AG09309 (cell line): ENCODE measurements around the gene KRTAP5-5.
"Not testable (repeated sequence)": the region's sequence is repeated elsewhere in the genome, so short reads cannot be mapped to it uniquely, and the experiment has no call there.

Experiments
- DNase-seq: peaks from one replicate; pipeline ENCODE4 v3.0.0-alpha.2; 2010; ENCODE audit warnings: low read depth
- H3K4me3 ChIP-seq: 2 replicates; pipeline ENCODE4 v1.5.1; 2011; ENCODE audit warnings: mild to moderate bottlenecking, low read depth, low read length, moderate library complexity; ENCODE audit not compliant: control insufficient read depth
- TF ChIP-seq, protein P1 (sequence below): IDR thresholded peaks from 2 replicates; pipeline ENCODE4 v1.5.1; 2011; ENCODE audit warnings: mild to moderate bottlenecking, low read depth, low read length, inconsistent platforms; ENCODE audit not compliant: insufficient read depth, control insufficient read depth; ENCODE audit errors: missing control alignments

Gene KRTAP5-5, protein sequence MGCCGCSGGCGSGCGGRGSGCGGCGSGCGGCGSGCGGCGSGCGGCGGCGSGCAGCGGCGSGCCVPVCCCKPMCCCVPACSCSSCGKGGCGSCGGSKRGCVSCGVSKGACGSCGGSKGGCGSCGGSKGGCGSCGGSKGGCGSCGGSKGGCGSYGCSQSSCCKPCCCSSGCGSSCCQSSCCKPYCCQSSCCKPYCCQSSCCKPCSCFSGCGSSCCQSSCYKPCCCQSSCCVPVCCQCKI

DNA sequence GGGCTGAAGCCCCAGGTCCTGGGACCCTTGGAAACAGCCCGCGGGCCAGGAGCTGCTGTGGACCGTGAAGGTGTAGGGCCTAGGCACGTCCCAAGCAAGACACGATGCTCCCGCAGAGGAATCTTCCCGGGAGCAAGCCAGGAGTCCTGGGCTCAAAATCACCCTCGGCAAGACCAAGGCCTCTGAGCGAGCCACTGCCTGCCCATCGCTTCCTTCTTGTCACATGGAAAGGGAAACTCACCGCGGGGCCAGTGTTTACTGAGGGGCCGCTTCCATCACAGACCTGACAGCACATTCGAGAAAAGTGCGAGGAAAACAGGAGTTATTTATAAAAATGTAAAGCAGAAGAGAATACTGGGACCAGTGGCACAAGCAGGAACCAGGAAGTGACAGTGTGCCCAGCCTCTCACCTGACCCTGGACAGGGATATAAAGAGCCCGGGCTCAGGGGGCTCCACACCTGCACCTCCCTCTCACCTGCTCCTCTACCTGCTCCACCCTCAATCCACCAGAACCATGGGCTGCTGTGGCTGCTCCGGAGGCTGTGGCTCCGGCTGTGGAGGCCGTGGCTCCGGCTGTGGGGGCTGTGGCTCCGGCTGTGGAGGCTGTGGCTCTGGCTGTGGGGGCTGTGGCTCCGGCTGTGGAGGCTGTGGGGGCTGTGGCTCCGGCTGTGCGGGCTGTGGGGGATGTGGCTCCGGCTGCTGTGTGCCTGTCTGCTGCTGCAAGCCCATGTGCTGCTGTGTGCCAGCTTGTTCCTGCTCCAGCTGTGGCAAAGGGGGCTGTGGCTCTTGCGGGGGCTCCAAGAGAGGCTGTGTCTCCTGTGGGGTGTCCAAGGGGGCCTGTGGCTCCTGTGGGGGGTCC is at the start of gene KRTAP5-5:
Gene KRTAP5-5, plus strand, starts transcription at position 450 of the 860 bp plus-strand sequence. Its CDS starts 66 bp downstream, at position 516.
- TF ChIP-seq, protein P1, sequence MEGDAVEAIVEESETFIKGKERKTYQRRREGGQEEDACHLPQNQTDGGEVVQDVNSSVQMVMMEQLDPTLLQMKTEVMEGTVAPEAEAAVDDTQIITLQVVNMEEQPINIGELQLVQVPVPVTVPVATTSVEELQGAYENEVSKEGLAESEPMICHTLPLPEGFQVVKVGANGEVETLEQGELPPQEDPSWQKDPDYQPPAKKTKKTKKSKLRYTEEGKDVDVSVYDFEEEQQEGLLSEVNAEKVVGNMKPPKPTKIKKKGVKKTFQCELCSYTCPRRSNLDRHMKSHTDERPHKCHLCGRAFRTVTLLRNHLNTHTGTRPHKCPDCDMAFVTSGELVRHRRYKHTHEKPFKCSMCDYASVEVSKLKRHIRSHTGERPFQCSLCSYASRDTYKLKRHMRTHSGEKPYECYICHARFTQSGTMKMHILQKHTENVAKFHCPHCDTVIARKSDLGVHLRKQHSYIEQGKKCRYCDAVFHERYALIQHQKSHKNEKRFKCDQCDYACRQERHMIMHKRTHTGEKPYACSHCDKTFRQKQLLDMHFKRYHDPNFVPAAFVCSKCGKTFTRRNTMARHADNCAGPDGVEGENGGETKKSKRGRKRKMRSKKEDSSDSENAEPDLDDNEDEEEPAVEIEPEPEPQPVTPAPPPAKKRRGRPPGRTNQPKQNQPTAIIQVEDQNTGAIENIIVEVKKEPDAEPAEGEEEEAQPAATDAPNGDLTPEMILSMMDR, result no peak
- no peak within 1 kb of the TSS for H3K4me3 ChIP-seq
- DNase-seq, result no peak

DNA sequence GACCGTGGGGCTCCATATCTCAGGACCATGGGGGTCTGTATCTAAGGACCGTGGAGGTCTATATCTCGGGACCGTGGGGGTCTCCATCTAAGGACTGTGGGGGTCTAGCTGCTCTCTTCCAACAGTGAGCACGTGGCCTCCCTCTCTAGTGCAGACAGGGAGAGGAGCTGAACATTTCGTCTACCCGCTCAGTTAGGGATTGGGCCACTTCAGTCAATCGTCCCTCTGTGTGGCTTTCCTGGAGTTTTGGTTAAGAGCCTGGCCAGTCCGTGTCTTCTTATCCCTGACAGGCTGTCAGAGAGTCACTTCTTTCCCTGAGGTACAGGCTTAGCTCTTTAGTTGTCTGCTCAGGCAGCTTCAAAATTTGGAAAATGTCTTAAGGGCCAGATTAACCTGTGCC is 47.6 kb upstream of the KRTAP5-5 start:
- no peak for DNase-seq
- TF ChIP-seq, protein P1, result no peak
- no peak overlapping the region for H3K4me3 ChIP-seq

DNA sequence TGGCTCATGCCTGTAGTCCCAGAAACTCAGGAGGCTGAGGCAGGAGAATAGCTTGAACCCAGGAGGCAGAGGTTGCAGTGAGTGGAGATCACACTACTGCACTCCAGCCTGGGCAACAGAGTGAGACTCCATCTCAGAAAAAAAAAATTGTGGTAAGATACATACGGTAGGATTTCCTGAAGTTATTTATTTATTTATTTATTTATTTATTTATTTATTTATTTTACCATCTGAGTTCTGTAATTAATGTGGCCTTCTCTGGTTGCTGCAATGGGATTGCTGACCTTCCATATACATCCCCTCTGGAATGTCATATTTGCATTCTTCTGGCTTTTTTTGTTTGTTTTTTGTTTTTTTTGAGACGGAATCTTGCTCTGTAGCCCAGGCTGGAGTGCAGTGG is 46.7 kb upstream of the KRTAP5-5 start:
- not testable (repeated sequence) for H3K4me3 ChIP-seq, DNase-seq

DNA sequence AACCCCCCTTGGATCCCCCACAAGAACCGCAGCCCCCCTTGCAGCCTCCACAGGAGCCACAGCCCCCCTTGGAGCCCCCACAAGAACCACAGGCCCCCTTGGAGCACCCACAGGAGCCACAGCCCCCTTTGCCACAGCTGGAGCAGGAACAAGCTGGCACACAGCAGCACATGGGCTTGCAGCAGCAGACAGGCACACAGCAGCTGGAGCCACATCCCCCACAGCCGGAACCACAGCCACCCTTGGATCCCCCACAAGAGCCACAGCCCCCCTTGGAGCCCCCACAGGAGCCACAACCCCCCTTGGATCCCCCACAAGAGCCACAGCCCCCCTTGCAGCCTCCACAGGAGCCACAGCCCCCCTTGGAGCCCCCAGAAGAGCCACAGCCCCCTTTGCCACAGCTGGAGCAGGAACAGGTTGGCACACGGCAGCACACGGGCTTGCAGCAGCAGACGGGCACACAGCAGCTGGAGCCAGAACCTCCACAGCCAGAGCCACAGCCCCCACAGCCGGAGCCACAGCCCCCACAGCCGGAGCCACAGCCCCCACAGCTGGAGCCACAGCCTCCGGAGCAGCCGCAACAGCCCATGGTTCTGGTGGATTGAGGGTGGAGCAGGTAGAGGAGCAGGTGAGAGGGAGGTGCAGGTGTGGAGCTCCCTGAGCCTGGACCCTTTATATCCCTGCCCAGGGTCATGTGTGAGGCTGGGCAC is 44.8 kb upstream of the KRTAP5-5 start, which contains the start of gene KRTAP5-1:
Gene KRTAP5-1, minus strand, starts transcription at position 623 of the 710 bp plus-strand sequence. Its CDS starts 34 bp downstream, at position 589.
- not testable (repeated sequence) for DNase-seq, H3K4me3 ChIP-seq

DNA sequence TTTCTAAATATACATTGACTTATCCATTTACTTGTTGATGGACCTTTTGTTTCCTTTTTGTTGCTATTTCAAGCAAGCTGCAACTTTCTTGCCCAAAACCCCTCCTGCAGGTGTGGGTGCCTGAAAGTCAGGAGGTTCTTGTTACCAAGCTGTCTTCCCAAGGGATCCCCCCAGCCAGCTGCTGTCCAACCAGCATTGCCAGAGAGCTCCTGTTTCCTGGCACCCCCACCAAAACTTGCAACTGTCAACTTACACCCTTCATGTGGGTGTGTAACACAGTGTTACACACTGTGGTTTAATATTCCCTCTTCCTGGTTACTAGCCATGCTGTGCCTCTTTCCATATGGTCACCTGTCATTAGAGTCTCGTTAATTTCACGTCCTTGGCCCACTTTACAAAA is 42.9 kb upstream of the KRTAP5-5 start:
- H3K4me3 ChIP-seq, result no peak overlapping the region
- TF ChIP-seq, protein P1, result no peak
- DNase-seq, result no peak

DNA sequence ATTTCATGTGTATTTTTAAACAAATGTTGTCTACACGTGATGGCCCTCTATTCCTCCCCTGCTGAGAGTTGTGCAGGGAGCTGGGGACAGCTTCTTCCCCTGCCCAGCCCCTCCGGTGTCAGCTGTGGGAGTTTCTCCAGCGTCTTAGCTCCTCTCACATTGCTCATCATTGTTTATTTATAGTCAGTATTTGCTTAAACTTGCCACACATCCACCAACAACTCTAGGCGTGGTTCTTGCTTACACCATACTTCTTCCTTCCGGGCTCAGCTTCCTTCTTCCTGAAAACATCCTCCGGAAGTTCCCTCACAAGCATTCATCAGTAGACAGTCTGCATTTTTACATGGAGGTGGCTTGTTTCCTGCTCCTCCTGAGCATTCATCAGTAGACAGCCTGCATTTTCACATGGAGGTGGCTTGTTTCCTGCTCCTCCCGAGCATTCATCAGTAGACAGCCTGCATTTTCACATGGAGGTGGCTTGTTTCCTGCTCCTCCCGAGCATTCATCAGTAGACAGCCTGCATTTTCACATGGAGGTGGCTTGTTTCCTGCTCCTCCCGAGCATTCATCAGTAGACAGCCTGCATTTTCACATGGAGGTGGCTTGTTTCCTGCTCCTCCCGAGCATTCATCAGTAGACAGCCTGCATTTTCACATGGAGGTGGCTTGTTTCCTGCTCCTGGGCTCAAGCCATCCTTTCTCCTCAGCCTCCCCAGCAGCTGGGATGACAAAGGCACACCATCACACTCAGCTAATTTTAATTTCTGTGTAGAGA is 40.2 kb upstream of the KRTAP5-5 start:
- DNase-seq, H3K4me3 ChIP-seq: not testable (repeated sequence)

DNA sequence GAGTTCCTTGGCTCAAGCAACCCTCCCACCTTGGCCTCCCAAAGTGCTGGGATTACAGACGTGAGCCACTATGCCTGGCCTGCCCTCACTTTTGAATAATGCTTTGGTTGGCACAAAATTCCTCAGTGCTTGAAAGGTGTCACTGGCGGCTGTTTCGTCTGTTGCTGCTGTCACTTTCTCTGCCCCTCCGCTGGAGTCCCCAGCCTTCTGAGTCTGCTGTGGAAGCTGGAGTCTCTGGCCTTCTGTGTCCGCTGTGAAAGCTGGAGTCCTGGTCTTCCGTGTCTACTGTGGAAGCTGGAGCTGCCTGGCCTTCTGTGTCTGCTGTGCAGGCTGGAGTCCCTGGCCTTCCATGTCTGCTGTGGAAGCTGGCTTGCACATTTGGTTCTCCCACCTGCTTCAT is 39.6 kb upstream of the KRTAP5-5 start:
- no peak overlapping the region for H3K4me3 ChIP-seq
- DNase-seq, result no peak
- TF ChIP-seq, protein P1, result no peak
